ENCODE data around the gene TLK2.
"Not testable (repeated sequence)": the region's sequence is repeated elsewhere in the genome, so short reads cannot be mapped to it uniquely, and the experiment has no call there.

TLK2 gene

GRCh38 chr17:62445791-62446190 lies 32.8 kb upstream of the TLK2 start:
- WGBS (ENCODE audit: extremely low coverage, insufficient coverage, insufficient read length): no CpG with 5 or more reads among the region's 4 CpGs

GRCh38 chr17:62452195-62452594 lies 26.4 kb upstream of the TLK2 start:
- WGBS (ENCODE audit: extremely low coverage, insufficient coverage, insufficient read length): no CpG with 5 or more reads among the region's 4 CpGs
- not testable (repeated sequence) for H3K27ac ChIP-seq (ENCODE audit: low read depth, low read length); H3K79me1 ChIP-seq (ENCODE audit: low read length)

More at GRCh38 chr17:62445791-62446190, 32.8 kb upstream of the TLK2 start:
- H3K18ac ChIP-seq (ENCODE audit: low read length); H3K79me2 ChIP-seq (ENCODE audit: control insufficient read depth, insufficient read depth, low read length, poor library complexity); H3K4me1 ChIP-seq (ENCODE audit: control insufficient read depth in 1 of 2, insufficient read depth in 2 of 2, low read length in 2 of 2); H4K12ac ChIP-seq (ENCODE audit: low read depth, low read length); H3K9ac ChIP-seq (ENCODE audit: low read length); H2BK5ac ChIP-seq (ENCODE audit: low read depth, low read length, poor library complexity); H2AFZ ChIP-seq (ENCODE audit: insufficient read depth, low read length, poor library complexity); H3K27me3 ChIP-seq (ENCODE audit: insufficient read depth, low read length); H3K4me3 ChIP-seq (ENCODE audit: low read depth, low read length); H2AK5ac ChIP-seq (ENCODE audit: low read length); H2BK12ac ChIP-seq (ENCODE audit: low read length); H3K9me3 ChIP-seq (ENCODE audit: insufficient read depth, low read depth, low read length); H3K23ac ChIP-seq (ENCODE audit: low read length); H3K14ac ChIP-seq (ENCODE audit: low read length); DNase-seq; H3K4ac ChIP-seq (ENCODE audit: low read depth, low read length); H2BK120ac ChIP-seq (ENCODE audit: insufficient read depth, low read length, poor library complexity); H3K79me1 ChIP-seq (ENCODE audit: low read length); H3K27ac ChIP-seq (ENCODE audit: low read depth, low read length); H4K8ac ChIP-seq (ENCODE audit: low read depth, low read length); H4K91ac ChIP-seq (ENCODE audit: low read depth, low read length); H3K4me2 ChIP-seq (ENCODE audit: low read length): not testable (repeated sequence)
- peaks cover 17 to 23% of the 10 kb centered on the region in 2 experiments for H3K36me3 ChIP-seq (ENCODE audit: control insufficient read depth in 1 of 2, insufficient read depth in 2 of 2, low read length in 2 of 2)

GRCh38 chr17:62453041-62453440 lies 25.6 kb upstream of the TLK2 start:
- not testable (repeated sequence) for H3K4me2 ChIP-seq (ENCODE audit: low read length); H3K27ac ChIP-seq (ENCODE audit: low read depth, low read length); H3K4ac ChIP-seq (ENCODE audit: low read depth, low read length); H4K91ac ChIP-seq (ENCODE audit: low read depth, low read length); H3K4me1 ChIP-seq (ENCODE audit: control insufficient read depth in 1 of 2, insufficient read depth in 2 of 2, low read length in 2 of 2); H3K4me3 ChIP-seq (ENCODE audit: low read depth, low read length); H3K36me3 ChIP-seq (ENCODE audit: control insufficient read depth in 1 of 2, insufficient read depth in 2 of 2, low read length in 2 of 2); H3K9ac ChIP-seq (ENCODE audit: low read length); H3K23ac ChIP-seq (ENCODE audit: low read length); H4K8ac ChIP-seq (ENCODE audit: low read depth, low read length); H4K12ac ChIP-seq (ENCODE audit: low read depth, low read length); H2BK5ac ChIP-seq (ENCODE audit: low read depth, low read length, poor library complexity); H3K79me2 ChIP-seq (ENCODE audit: control insufficient read depth, insufficient read depth, low read length, poor library complexity); H3K14ac ChIP-seq (ENCODE audit: low read length); H3K9me3 ChIP-seq (ENCODE audit: insufficient read depth, low read depth, low read length); H2AFZ ChIP-seq (ENCODE audit: insufficient read depth, low read length, poor library complexity); H3K18ac ChIP-seq (ENCODE audit: low read length); H2BK12ac ChIP-seq (ENCODE audit: low read length); H3K27me3 ChIP-seq (ENCODE audit: insufficient read depth, low read length); H2AK5ac ChIP-seq (ENCODE audit: low read length); H3K79me1 ChIP-seq (ENCODE audit: low read length); H2BK120ac ChIP-seq (ENCODE audit: insufficient read depth, low read length, poor library complexity); DNase-seq
- WGBS (ENCODE audit: extremely low coverage, insufficient coverage, insufficient read length): no CpG with 5 or more reads among the region's 5 CpGs

More at GRCh38 chr17:62452195-62452594, 26.4 kb upstream of the TLK2 start:
- not testable (repeated sequence) for H3K79me2 ChIP-seq (ENCODE audit: control insufficient read depth, insufficient read depth, low read length, poor library complexity); H3K18ac ChIP-seq (ENCODE audit: low read length); H2BK120ac ChIP-seq (ENCODE audit: insufficient read depth, low read length, poor library complexity); H3K4me3 ChIP-seq (ENCODE audit: low read depth, low read length); H3K14ac ChIP-seq (ENCODE audit: low read length); H3K36me3 ChIP-seq (ENCODE audit: control insufficient read depth in 1 of 2, insufficient read depth in 2 of 2, low read length in 2 of 2); H3K4ac ChIP-seq (ENCODE audit: low read depth, low read length); H2BK12ac ChIP-seq (ENCODE audit: low read length); H3K9ac ChIP-seq (ENCODE audit: low read length); H2BK5ac ChIP-seq (ENCODE audit: low read depth, low read length, poor library complexity); DNase-seq; H4K8ac ChIP-seq (ENCODE audit: low read depth, low read length); H3K4me1 ChIP-seq (ENCODE audit: control insufficient read depth in 1 of 2, insufficient read depth in 2 of 2, low read length in 2 of 2); H2AFZ ChIP-seq (ENCODE audit: insufficient read depth, low read length, poor library complexity); H4K12ac ChIP-seq (ENCODE audit: low read depth, low read length); H3K4me2 ChIP-seq (ENCODE audit: low read length); H3K23ac ChIP-seq (ENCODE audit: low read length); H4K91ac ChIP-seq (ENCODE audit: low read depth, low read length); H3K27me3 ChIP-seq (ENCODE audit: insufficient read depth, low read length); H3K9me3 ChIP-seq (ENCODE audit: insufficient read depth, low read depth, low read length); H2AK5ac ChIP-seq (ENCODE audit: low read length)

- not testable (repeated sequence) for DNase-seq; H3K27me3 ChIP-seq (ENCODE audit: insufficient read depth, low read length); H3K4me2 ChIP-seq (ENCODE audit: low read length); H3K23ac ChIP-seq (ENCODE audit: low read length); H2BK120ac ChIP-seq (ENCODE audit: insufficient read depth, low read length, poor library complexity); H3K4ac ChIP-seq (ENCODE audit: low read depth, low read length); H4K8ac ChIP-seq (ENCODE audit: low read depth, low read length); H3K9me3 ChIP-seq (ENCODE audit: insufficient read depth, low read depth, low read length); H2BK5ac ChIP-seq (ENCODE audit: low read depth, low read length, poor library complexity); H3K18ac ChIP-seq (ENCODE audit: low read length); H4K91ac ChIP-seq (ENCODE audit: low read depth, low read length); H3K36me3 ChIP-seq (ENCODE audit: control insufficient read depth in 1 of 2, insufficient read depth in 2 of 2, low read length in 2 of 2); H3K9ac ChIP-seq (ENCODE audit: low read length); H3K79me2 ChIP-seq (ENCODE audit: control insufficient read depth, insufficient read depth, low read length, poor library complexity); H2AK5ac ChIP-seq (ENCODE audit: low read length); H3K14ac ChIP-seq (ENCODE audit: low read length); H3K4me1 ChIP-seq (ENCODE audit: control insufficient read depth in 1 of 2, insufficient read depth in 2 of 2, low read length in 2 of 2); H3K4me3 ChIP-seq (ENCODE audit: low read depth, low read length); H4K12ac ChIP-seq (ENCODE audit: low read depth, low read length); H2AFZ ChIP-seq (ENCODE audit: insufficient read depth, low read length, poor library complexity); H3K27ac ChIP-seq (ENCODE audit: low read depth, low read length); H2BK12ac ChIP-seq (ENCODE audit: low read length); H3K79me1 ChIP-seq (ENCODE audit: low read length)
- no CpG with 5 or more reads among the region's 4 CpGs for WGBS (ENCODE audit: extremely low coverage, insufficient coverage, insufficient read length)
Observed at GRCh38 chr17:62453656-62454055, 25.0 kb upstream of the TLK2 start.

Measured in trophoblast cell (in vitro differentiated cells and primary cell).